Activated naive CD4-positive, alpha-beta T cell treated with anti-CD3 and anti-CD28 coated beads, Interleukin-2, amount 50 U/mL, for 24 hours (primary cell): ENCODE measurements around the gene JARID2.
A peak's percentile ranks its signal among the peaks of the same experiment; 100 is the strongest.

ENCODE experiments used
- H3K27ac Mint-ChIP-seq: one replicate; pipeline ENCODE4 v1.8.0; 2021; ENCODE audit warnings: mild to moderate bottlenecking, mixed read lengths
- H3K27me3 Mint-ChIP-seq: one replicate; pipeline ENCODE4 v1.8.0; 2021; ENCODE audit warnings: mixed read lengths
- H3K36me3 Mint-ChIP-seq: one replicate; pipeline ENCODE4 v1.8.0; 2021; ENCODE audit warnings: mixed read lengths
- H3K4me1 Mint-ChIP-seq: one replicate; pipeline ENCODE4 v1.8.0; 2021; ENCODE audit warnings: mixed read lengths
- H3K4me3 Mint-ChIP-seq: one replicate; pipeline ENCODE4 v1.8.0; 2021; ENCODE audit warnings: mild to moderate bottlenecking, mixed read lengths
- H3K9me3 Mint-ChIP-seq: one replicate; pipeline ENCODE4 v1.8.0; 2021; ENCODE audit warnings: mixed read lengths

The JARID2 gene

GRCh38 chr6:15382089-15382488, 136.2 kb downstream of the JARID2 start:
- H3K36me3 Mint-ChIP-seq = peaks cover 6% of the 10 kb centered on the region
- no peaks in the 10 kb centered on the region for H3K27me3 Mint-ChIP-seq
- no peak overlapping the region for H3K27ac Mint-ChIP-seq
- H3K9me3 Mint-ChIP-seq = no peaks in the 10 kb centered on the region
- no peak overlapping the region for H3K4me3 Mint-ChIP-seq
- peaks cover 77% of the 10 kb centered on the region for H3K4me1 Mint-ChIP-seq

GRCh38 chr6:15382712-15383111, 136.8 kb downstream of the JARID2 start:
- peaks cover 4% of the 10 kb centered on the region for H3K36me3 Mint-ChIP-seq
- H3K4me3 Mint-ChIP-seq = no peak overlapping the region
- no peaks in the 10 kb centered on the region for H3K27me3 Mint-ChIP-seq
- no peaks in the 10 kb centered on the region for H3K9me3 Mint-ChIP-seq
- H3K27ac Mint-ChIP-seq = no peak overlapping the region
- H3K4me1 Mint-ChIP-seq = peaks cover 81% of the 10 kb centered on the region

- Mint-ChIP-seq H3K4me1 (peaks cover 84% of the 10 kb centered on the region), H3K27ac (no peak overlapping the region), H3K36me3 (peaks cover 4% of the 10 kb centered on the region), H3K27me3 (no peaks in the 10 kb centered on the region), H3K4me3 (no peak overlapping the region), H3K9me3 (no peaks in the 10 kb centered on the region)
These were observed 139.0 kb downstream of the JARID2 start for GRCh38 chr6:15384901-15385300.

- Mint-ChIP-seq H3K4me1 (peaks cover 84% of the 10 kb centered on the region), H3K9me3 (no peaks in the 10 kb centered on the region), H3K4me3 (no peak overlapping the region), H3K36me3 (peaks cover 4% of the 10 kb centered on the region), H3K27me3 (no peaks in the 10 kb centered on the region), H3K27ac (peak overlapping the region; percentile 62)
These were observed 139.7 kb downstream of the JARID2 start for GRCh38 chr6:15385521-15385920.

GRCh38 chr6:15386110-15386755, 140.4 kb downstream of the JARID2 start:
- Mint-ChIP-seq H3K4me3 (no peak overlapping the region), H3K27me3 (no peaks in the 10 kb centered on the region), H3K9me3 (no peaks in the 10 kb centered on the region), H3K36me3 (peaks cover 5% of the 10 kb centered on the region), H3K4me1 (peaks cover 87% of the 10 kb centered on the region), H3K27ac (peak overlapping the region; percentile 57)

GRCh38 chr6:15386756-15387112, 140.9 kb downstream of the JARID2 start:
- no peaks in the 10 kb centered on the region for H3K9me3 Mint-ChIP-seq
- peaks cover 85% of the 10 kb centered on the region for H3K4me1 Mint-ChIP-seq
- H3K27ac Mint-ChIP-seq = no peak overlapping the region
- H3K4me3 Mint-ChIP-seq = no peak overlapping the region
- peaks cover 3% of the 10 kb centered on the region for H3K36me3 Mint-ChIP-seq
- no peaks in the 10 kb centered on the region for H3K27me3 Mint-ChIP-seq

GRCh38 chr6:15387118-15387517, 141.2 kb downstream of the JARID2 start:
- Mint-ChIP-seq H3K36me3 (peaks cover 3% of the 10 kb centered on the region), H3K27me3 (no peaks in the 10 kb centered on the region), H3K27ac (peak overlapping the region; percentile 48), H3K9me3 (no peaks in the 10 kb centered on the region), H3K4me1 (peaks cover 85% of the 10 kb centered on the region), H3K4me3 (no peak overlapping the region)

- peak overlapping the region; percentile 60 for H3K27ac Mint-ChIP-seq
- no peaks in the 10 kb centered on the region for H3K9me3 Mint-ChIP-seq
- H3K4me3 Mint-ChIP-seq = peak overlapping the region; percentile 19
- H3K4me1 Mint-ChIP-seq = peaks cover 83% of the 10 kb centered on the region
- H3K36me3 Mint-ChIP-seq = peaks cover 1% of the 10 kb centered on the region
- no peaks in the 10 kb centered on the region for H3K27me3 Mint-ChIP-seq
These were observed 143.4 kb downstream of the JARID2 start for GRCh38 chr6:15389084-15389764.

GRCh38 chr6:15389765-15390723, 144.2 kb downstream of the JARID2 start:
- no peaks in the 10 kb centered on the region for H3K27me3 Mint-ChIP-seq
- no peaks in the 10 kb centered on the region for H3K9me3 Mint-ChIP-seq
- peak overlapping the region; percentile 19 for H3K4me3 Mint-ChIP-seq
- H3K36me3 Mint-ChIP-seq = peaks cover 1% of the 10 kb centered on the region
- peaks cover 78% of the 10 kb centered on the region for H3K4me1 Mint-ChIP-seq
- peak overlapping the region; percentile 33 for H3K27ac Mint-ChIP-seq

- H3K4me1 Mint-ChIP-seq = peaks cover 66% of the 10 kb centered on the region
- H3K4me3 Mint-ChIP-seq = no peak overlapping the region
- peaks cover 1% of the 10 kb centered on the region for H3K36me3 Mint-ChIP-seq
- H3K27me3 Mint-ChIP-seq = no peaks in the 10 kb centered on the region
- no peaks in the 10 kb centered on the region for H3K9me3 Mint-ChIP-seq
- H3K27ac Mint-ChIP-seq = no peak overlapping the region
These were observed 145.6 kb downstream of the JARID2 start for GRCh38 chr6:15391500-15391899.

- peaks cover 59% of the 10 kb centered on the region for H3K4me1 Mint-ChIP-seq
- H3K9me3 Mint-ChIP-seq = no peaks in the 10 kb centered on the region
- no peaks in the 10 kb centered on the region for H3K27me3 Mint-ChIP-seq
- H3K27ac Mint-ChIP-seq = no peak overlapping the region
- H3K4me3 Mint-ChIP-seq = no peak overlapping the region
- H3K36me3 Mint-ChIP-seq = peaks cover 1% of the 10 kb centered on the region
These were observed 146.3 kb downstream of the JARID2 start for GRCh38 chr6:15392182-15392581.

- no peak overlapping the region for H3K4me3 Mint-ChIP-seq
- H3K4me1 Mint-ChIP-seq = peaks cover 50% of the 10 kb centered on the region
- peaks cover 1% of the 10 kb centered on the region for H3K36me3 Mint-ChIP-seq
- no peak overlapping the region for H3K27ac Mint-ChIP-seq
- no peaks in the 10 kb centered on the region for H3K27me3 Mint-ChIP-seq
- no peaks in the 10 kb centered on the region for H3K9me3 Mint-ChIP-seq
These were observed 147.7 kb downstream of the JARID2 start for GRCh38 chr6:15393605-15394004.

- H3K27ac Mint-ChIP-seq = no peak overlapping the region
- peaks cover 1% of the 10 kb centered on the region for H3K36me3 Mint-ChIP-seq
- peaks cover 50% of the 10 kb centered on the region for H3K4me1 Mint-ChIP-seq
- no peaks in the 10 kb centered on the region for H3K9me3 Mint-ChIP-seq
- H3K27me3 Mint-ChIP-seq = no peaks in the 10 kb centered on the region
- H3K4me3 Mint-ChIP-seq = no peak overlapping the region
These were observed 149.2 kb downstream of the JARID2 start for GRCh38 chr6:15395087-15395486.

GRCh38 chr6:15396808-15397207, 150.9 kb downstream of the JARID2 start:
- H3K4me1 Mint-ChIP-seq = peaks cover 52% of the 10 kb centered on the region
- H3K36me3 Mint-ChIP-seq = no peaks in the 10 kb centered on the region
- no peaks in the 10 kb centered on the region for H3K27me3 Mint-ChIP-seq
- H3K4me3 Mint-ChIP-seq = no peak overlapping the region
- no peak overlapping the region for H3K27ac Mint-ChIP-seq
- no peaks in the 10 kb centered on the region for H3K9me3 Mint-ChIP-seq

- Mint-ChIP-seq H3K36me3 (peaks cover 2% of the 10 kb centered on the region), H3K4me1 (peaks cover 58% of the 10 kb centered on the region), H3K27ac (peak overlapping the region; percentile 46), H3K27me3 (no peaks in the 10 kb centered on the region), H3K4me3 (peak overlapping the region; percentile 23), H3K9me3 (no peaks in the 10 kb centered on the region)
These were observed 152.9 kb downstream of the JARID2 start for GRCh38 chr6:15398633-15399275.
